AG04449 (cell line): Measurements from ENCODE around the gene DLEC1.

Source experiments
- CTCF ChIA-PET: fragments of 350-600 bp; formaldehyde crosslinking; extraction: SDS; loops from one replicate; lab custom pipeline; 2021; ENCODE audit warnings: antibody characterized with exemption; lab: Yijun Ruan, JAX
- POLR2A ChIA-PET: fragments of 400-600, 350-600 bp; formaldehyde crosslinking; extraction: SDS; loops from one replicate; lab custom pipeline; 2020; ENCODE audit warnings: antibody characterized with exemption, inconsistent platforms; lab: Yijun Ruan, JAX
- DNase-seq: peaks from one replicate; pipeline ENCODE4 v3.0.0-alpha.2; 2010; ENCODE audit warnings: low read depth, low spot score
- H3K4me3 ChIP-seq: 2 replicates; pipeline ENCODE4 v1.5.1; 2011; ENCODE audit warnings: low read depth, mild to moderate bottlenecking, control low read depth, low read length
- TF ChIP-seq, protein P1 (sequence below): IDR thresholded peaks from one replicate; pipeline ENCODE4 v1.5.1; 2011; ENCODE audit warnings: mild to moderate bottlenecking, moderate library complexity, low read length, control low read depth, inconsistent platforms; ENCODE audit not compliant: insufficient read depth; ENCODE audit errors: missing control alignments

Gene DLEC1

DNA sequence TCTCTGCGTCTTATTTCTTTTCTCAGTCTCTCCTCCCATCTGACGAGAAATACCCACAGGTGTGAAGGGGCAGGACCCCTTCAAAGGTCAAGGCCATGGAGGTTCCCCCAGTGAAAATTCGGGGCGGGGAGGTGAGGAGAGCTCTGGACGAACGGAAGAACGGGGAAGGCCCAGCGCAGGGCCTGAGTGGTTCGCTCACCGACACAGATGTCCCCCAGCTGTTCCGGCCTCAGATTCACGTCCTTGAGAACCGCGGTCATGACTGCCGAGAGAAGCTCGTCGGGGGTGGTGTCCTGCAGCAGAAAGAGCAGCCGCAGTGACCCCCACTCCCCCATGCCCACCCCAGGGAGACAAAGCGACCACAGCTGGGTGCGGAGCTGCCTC lies 97.4 kb downstream of the DLEC1 start:
- DNase-seq = no peak

DNA sequence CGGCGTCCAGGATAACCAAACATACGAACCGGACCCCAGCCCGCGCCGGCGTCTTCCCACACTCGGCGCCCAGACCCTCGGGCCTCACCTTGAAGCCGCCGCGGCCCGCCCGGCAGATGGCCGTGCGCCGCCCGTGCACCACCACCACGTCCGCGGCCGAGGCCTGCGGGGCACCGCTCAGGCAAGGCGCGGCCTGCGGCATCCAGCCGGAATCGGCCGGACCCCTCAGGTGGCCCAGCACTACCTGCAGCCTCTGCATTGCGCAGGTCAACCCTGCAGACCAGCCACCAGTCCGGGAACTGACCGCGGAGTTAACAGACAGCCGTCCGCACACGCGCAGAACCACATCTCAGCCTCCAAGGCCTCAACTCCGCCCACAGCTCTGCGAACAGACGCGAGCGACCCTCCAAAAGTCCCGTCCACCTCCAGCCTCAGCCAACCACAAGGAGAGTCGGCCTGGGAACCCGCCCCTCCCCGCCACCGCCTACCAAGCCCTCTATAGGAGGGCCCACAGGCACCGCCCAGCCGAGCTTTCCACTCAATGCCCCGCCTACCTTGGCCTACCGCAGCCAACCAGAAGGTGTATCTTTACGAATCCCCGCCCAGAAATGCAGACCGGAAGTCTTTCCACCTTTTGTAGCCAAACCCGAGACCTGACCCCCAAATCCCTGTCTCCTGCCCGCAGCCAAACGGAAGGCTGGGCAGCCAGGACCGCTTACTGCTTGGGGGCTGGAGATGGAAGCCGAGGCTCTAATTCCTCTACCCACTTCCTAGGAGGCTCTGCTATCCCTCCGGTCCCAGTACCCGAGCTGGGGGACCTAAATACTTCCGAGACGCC lies 98.0 kb downstream of the DLEC1 start, which contains the start of gene ACAA1:
Gene ACAA1 (minus strand): TSS at position 351 of the 838 bp plus-strand sequence. CDS start 92 bp downstream, at position 259.
- POLR2A ChIA-PET = interaction anchor here (0.6 to 1.8 kb wide), 11 partner anchors 9 to 453 kb away, joined by 3 to 24 read pairs (median 3); partner anchors contain the start of gene OXSR1
- CTCF ChIA-PET = interaction anchor here (0.7 to 2.9 kb wide), 10 partner anchors 18 to 343 kb away, joined by 3 to 15 read pairs (median 6); partner anchors contain the start of gene XYLB
- TF ChIP-seq, protein P1, sequence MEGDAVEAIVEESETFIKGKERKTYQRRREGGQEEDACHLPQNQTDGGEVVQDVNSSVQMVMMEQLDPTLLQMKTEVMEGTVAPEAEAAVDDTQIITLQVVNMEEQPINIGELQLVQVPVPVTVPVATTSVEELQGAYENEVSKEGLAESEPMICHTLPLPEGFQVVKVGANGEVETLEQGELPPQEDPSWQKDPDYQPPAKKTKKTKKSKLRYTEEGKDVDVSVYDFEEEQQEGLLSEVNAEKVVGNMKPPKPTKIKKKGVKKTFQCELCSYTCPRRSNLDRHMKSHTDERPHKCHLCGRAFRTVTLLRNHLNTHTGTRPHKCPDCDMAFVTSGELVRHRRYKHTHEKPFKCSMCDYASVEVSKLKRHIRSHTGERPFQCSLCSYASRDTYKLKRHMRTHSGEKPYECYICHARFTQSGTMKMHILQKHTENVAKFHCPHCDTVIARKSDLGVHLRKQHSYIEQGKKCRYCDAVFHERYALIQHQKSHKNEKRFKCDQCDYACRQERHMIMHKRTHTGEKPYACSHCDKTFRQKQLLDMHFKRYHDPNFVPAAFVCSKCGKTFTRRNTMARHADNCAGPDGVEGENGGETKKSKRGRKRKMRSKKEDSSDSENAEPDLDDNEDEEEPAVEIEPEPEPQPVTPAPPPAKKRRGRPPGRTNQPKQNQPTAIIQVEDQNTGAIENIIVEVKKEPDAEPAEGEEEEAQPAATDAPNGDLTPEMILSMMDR = no peak
- DNase-seq = peak; percentile 90
- peak within 1 kb of the TSS; percentile 90 for H3K4me3 ChIP-seq

More for the DNA sequence above, 97.4 kb downstream of the DLEC1 start:
- peak overlapping the region; percentile 90 for H3K4me3 ChIP-seq
- TF ChIP-seq, protein P1 = no peak
- POLR2A ChIA-PET = interaction anchor here (0.8 to 1.8 kb wide), 7 partner anchors 8 to 111 kb away, joined by 3 to 24 read pairs (median 4); partner anchors contain the start of gene OXSR1
- CTCF ChIA-PET = interaction anchor here (0.7 to 2.9 kb wide), 8 partner anchors 17 to 344 kb away, joined by 3 to 15 read pairs (median 6); partner anchors contain the start of gene XYLB

DNA sequence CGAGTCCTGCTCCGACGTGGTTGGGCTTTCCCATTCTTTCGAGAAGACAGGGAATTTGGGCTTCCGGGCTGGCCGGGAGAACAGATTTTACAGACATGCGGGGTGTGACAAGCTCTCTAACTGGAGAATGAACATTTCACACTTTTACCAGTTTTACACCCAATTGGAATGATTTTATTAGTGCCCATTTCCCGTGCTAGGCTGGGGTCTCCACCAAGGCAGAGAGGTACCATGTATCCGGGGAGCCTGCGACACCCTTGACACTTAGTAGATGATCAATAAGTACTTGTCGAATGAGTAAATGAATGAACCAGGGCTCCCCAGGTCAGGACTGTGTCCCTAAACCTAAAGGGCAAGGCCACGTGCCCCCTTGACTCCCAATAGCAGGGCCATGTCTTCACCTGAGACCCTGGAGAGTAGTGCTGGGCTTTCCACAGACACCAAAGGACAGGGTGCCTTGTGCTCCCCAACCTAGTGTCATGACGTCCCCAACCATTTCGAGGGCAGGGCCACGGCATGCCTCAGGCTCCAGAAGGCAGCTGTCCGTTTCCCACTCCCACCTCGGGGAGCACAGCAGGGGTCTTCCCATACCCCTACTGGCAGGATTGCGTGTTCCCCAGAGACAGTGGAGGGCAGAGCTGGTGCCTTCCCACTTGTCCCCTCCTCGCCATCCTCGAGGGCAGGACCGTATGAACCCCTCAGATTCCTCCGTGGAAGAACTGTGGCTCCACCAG lies 98.8 kb downstream of the DLEC1 start:
- TF ChIP-seq, protein P1 = peak; percentile 27
- ChIA-PET POLR2A (interaction anchor here (0.6 to 1.8 kb wide), 9 partner anchors 10 to 452 kb away, joined by 3 to 24 read pairs (median 4); partner anchors contain the start of gene OXSR1), CTCF (interaction anchor here (1.0 to 2.9 kb wide), 8 partner anchors 19 to 343 kb away, joined by 3 to 15 read pairs (median 7); partner anchors contain the start of gene XYLB)
- DNase-seq = peak; percentile 24
- peak overlapping the region; percentile 80 for H3K4me3 ChIP-seq

DNA sequence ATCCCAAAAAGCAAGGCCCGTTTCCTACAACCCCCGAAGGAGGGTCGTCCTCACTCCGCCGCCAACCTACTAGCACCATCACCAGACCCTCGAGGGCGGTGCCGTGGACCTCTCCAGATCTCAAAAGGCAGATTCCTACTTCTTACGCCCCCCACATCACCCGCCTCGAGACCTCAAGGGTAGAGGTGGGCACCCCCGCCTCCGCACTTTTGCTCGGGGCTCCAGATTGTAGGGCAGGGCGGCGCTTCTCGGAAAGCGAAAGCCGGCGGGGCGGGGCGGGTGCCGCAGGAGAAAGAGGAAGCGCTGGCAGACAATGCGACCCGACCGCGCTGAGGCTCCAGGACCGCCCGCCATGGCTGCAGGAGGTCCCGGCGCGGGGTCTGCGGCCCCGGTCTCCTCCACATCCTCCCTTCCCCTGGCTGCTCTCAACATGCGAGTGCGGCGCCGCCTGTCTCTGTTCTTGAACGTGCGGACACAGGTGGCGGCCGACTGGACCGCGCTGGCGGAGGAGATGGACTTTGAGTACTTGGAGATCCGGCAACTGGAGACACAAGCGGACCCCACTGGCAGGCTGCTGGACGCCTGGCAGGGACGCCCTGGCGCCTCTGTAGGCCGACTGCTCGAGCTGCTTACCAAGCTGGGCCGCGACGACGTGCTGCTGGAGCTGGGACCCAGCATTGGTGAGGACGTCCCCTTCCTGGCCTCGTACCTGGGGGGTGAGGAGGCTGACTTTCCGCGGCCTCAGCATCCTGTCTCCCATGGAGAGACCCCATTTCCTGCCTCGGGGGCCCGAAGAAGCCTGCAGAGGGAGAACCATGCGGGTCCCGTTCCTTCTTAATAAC lies 99.6 kb downstream of the DLEC1 start, which contains the start of gene MYD88:
Gene MYD88 (plus strand): TSS at position 313 of the 842 bp plus-strand sequence. CDS start 40 bp downstream, at position 353.
- no peak for DNase-seq
- ChIA-PET CTCF (interaction anchor here (1.2 to 2.9 kb wide), 4 partner anchors 25 to 208 kb away, joined by 3 to 15 read pairs (median 8); partner anchors contain the start of gene XYLB), POLR2A (interaction anchor here (0.7 kb wide), 1 partner anchor 27 kb away, joined by 5 read pairs; the partner anchor contains the start of gene OXSR1)
- TF ChIP-seq, protein P1 = peak; percentile 4
- peak within 1 kb of the TSS; percentile 80 for H3K4me3 ChIP-seq

DNA sequence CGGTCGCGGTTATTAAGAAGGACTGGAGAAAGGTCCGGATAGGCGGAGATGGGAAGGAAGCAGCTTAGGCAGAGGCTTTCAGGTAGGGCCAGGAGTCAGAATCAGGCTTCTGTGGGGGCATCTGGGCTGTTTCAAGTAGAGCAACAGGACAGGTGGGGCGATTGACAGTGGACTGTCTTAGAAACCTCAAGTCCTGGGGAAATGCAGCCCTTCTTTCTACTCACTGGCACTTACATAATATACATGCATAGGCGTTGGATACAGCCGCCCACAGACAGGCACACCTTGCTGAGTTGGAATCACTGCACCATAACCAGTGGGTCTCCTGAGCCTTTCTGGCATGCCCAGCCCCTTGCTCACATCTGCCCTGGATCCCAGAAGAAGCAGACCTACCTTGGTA lies 100.2 kb downstream of the DLEC1 start:
- ChIA-PET POLR2A (interaction anchor here (0.7 kb wide), 1 partner anchor 26 kb away, joined by 5 read pairs; the partner anchor contains the start of gene OXSR1), CTCF (interaction anchor here (1.2 to 2.1 kb wide), 5 partner anchors 22 to 207 kb away, joined by 3 to 8 read pairs (median 3); no protein-coding TSS in a partner anchor)
- no peak for DNase-seq
- TF ChIP-seq, protein P1 = no peak
- H3K4me3 ChIP-seq = peak overlapping the region; percentile 80
